ENCODE measurements around the gene HSD17B2. TPM values are rescaled to one million over a fixed set of nuclear protein-coding genes. Genes with fewer than 3 reads are reported as not detected.
A peak's percentile ranks its signal among the peaks of the same experiment; 100 is the strongest.

HSD17B2 gene
- total and polyA plus RNA-seq, 2 of the 4 experiments (the other 2 are of a cell fraction), result 0.12 to 0.18 TPM

DNA sequence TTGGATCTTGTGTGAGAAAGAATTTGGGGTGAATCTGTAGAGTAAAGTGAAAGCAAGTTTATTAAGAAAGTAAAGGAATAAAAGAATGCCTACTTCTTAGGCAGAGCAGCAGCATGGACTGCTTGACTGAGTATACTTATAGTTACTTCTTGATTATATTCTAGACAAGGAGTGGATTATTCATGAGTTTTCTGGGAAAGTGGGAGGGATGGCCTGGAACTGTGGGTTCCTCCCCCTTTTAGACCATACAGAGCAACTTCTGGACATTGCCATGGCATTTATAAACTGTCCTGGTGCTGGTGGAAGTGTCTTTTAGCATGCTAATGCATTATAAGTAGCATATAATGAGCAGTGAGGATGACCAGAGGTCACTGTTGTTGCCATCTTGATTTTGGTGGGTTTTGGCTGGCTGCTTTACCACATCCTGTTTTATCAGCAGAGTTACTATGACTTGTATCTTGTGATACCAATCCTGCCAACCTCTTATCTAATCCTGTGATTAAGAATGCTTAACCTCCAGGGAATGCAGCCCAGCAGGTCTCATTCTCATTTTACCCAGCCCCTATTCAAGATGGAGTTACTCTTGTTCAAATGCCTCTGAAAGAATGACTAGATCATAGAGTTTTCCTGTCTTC, 58.7 kb downstream of the HSD17B2 start:
- dilution Hi-C loops (cut with HindIII; ENCODE audit: low sequenced_read_pairs, unreplicated experiment) (no loop called here), in situ Hi-C loops (cut with MboI; ENCODE audit: low sequenced_read_pairs) (no loop called here), intact Hi-C loops (cut with micrococcal nuclease) (no loop called here)
- H2AK5ac ChIP-seq (ENCODE audit: low read depth, low read length), result no peak overlapping the region
- no peak overlapping the region for H2AFZ ChIP-seq (replicated peaks; ENCODE audit: low read length, poor library complexity)
- POLR2A ChIA-PET (ENCODE audit: unreplicated experiment), result no interaction called here
- TF ChIP-seq MAFK (IDR thresholded peaks at IDR 0.05; ENCODE audit: low read depth, low read length) (no peak), MAZ (IDR thresholded peaks at IDR 0.05; ENCODE audit: borderline replicate concordance, low read depth, low read length) (no peak), RAD21 (IDR thresholded peaks at IDR 0.05; ENCODE audit: low read length) (no peak), CEBPB (IDR thresholded peaks at IDR 0.05; ENCODE audit: low read depth, low read length) (no peak), NFE2L2 (IDR thresholded peaks at IDR 0.05; ENCODE audit: low read depth, low read length) (no peak), POLR2A (IDR thresholded peaks at IDR 0.05; ENCODE audit: low read depth, low read length) (no peak), FOS (IDR thresholded peaks at IDR 0.05; ENCODE audit: low read depth, low read length) (no peak), RCOR1 (IDR thresholded peaks at IDR 0.05; ENCODE audit: insufficient replicate concordance, low read length) (no peak), CHD1 (IDR thresholded peaks at IDR 0.05; ENCODE audit: low read depth, low read length) (no peak), MXI1 (IDR thresholded peaks at IDR 0.05; ENCODE audit: borderline replicate concordance, low read depth, low read length) (no peak)
- TF ChIP-seq, protein P1, sequence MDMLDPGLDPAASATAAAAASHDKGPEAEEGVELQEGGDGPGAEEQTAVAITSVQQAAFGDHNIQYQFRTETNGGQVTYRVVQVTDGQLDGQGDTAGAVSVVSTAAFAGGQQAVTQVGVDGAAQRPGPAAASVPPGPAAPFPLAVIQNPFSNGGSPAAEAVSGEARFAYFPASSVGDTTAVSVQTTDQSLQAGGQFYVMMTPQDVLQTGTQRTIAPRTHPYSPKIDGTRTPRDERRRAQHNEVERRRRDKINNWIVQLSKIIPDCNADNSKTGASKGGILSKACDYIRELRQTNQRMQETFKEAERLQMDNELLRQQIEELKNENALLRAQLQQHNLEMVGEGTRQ (IDR thresholded peaks at IDR 0.05; ENCODE audit: low read depth, low read length), result no peak
- TF ChIP-seq, protein P2, sequence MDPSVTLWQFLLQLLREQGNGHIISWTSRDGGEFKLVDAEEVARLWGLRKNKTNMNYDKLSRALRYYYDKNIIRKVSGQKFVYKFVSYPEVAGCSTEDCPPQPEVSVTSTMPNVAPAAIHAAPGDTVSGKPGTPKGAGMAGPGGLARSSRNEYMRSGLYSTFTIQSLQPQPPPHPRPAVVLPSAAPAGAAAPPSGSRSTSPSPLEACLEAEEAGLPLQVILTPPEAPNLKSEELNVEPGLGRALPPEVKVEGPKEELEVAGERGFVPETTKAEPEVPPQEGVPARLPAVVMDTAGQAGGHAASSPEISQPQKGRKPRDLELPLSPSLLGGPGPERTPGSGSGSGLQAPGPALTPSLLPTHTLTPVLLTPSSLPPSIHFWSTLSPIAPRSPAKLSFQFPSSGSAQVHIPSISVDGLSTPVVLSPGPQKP (IDR thresholded peaks at IDR 0.05; ENCODE audit: borderline replicate concordance, low read depth, low read length), result no peak
- TF ChIP-seq, protein P3, sequence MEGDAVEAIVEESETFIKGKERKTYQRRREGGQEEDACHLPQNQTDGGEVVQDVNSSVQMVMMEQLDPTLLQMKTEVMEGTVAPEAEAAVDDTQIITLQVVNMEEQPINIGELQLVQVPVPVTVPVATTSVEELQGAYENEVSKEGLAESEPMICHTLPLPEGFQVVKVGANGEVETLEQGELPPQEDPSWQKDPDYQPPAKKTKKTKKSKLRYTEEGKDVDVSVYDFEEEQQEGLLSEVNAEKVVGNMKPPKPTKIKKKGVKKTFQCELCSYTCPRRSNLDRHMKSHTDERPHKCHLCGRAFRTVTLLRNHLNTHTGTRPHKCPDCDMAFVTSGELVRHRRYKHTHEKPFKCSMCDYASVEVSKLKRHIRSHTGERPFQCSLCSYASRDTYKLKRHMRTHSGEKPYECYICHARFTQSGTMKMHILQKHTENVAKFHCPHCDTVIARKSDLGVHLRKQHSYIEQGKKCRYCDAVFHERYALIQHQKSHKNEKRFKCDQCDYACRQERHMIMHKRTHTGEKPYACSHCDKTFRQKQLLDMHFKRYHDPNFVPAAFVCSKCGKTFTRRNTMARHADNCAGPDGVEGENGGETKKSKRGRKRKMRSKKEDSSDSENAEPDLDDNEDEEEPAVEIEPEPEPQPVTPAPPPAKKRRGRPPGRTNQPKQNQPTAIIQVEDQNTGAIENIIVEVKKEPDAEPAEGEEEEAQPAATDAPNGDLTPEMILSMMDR (conservative IDR thresholded peaks at IDR 0.05; ENCODE audit: low read depth, low read length), result no peak
- H3K56ac ChIP-seq (ENCODE audit: extremely low read depth, insufficient read depth, low read length), result no peak overlapping the region
- H3K9me1 ChIP-seq (ENCODE audit: insufficient read depth, low read length), result peaks cover 6% of the 10 kb centered on the region; the same call in 1 of the 2 replicates
- BruUV-seq (replicated peaks), result no TSS peak
- no peak for DNase-seq
- peaks cover 16% of the 10 kb centered on the region for H3K4me1 ChIP-seq (ENCODE audit: control insufficient read depth, insufficient read depth, low read length)
- no peaks in the 10 kb centered on the region for H3K9me3 ChIP-seq (ENCODE audit: control insufficient read depth, insufficient read depth, low read length)
- no peak overlapping the region for H2BK15ac ChIP-seq (ENCODE audit: low read depth, low read length)
- H2BK20ac ChIP-seq (ENCODE audit: low read depth, low read length), result no peak overlapping the region; the same call in 1 of the 2 replicates
- no peak overlapping the region for H3K4me3 ChIP-seq (ENCODE audit: insufficient read depth, low read depth, low read length)
- H3K27me3 ChIP-seq (ENCODE audit: control insufficient read depth, insufficient read depth, low read length), result no peaks in the 10 kb centered on the region; the same call in 1 of the 2 replicates
- H4K91ac ChIP-seq (ENCODE audit: insufficient read depth, low read depth, low read length), result no peak overlapping the region
- peak overlapping the region; percentile 84; the same call in 1 of the 2 replicates for H3K18ac ChIP-seq (ENCODE audit: low read depth, low read length)
- ATAC-seq (ENCODE audit: low read depth), result no peak
- H3K4ac ChIP-seq (ENCODE audit: low read depth, low read length), result no peak overlapping the region
- no peak overlapping the region for H2AK9ac ChIP-seq (replicated peaks; ENCODE audit: low read depth, low read length, poor library complexity)
- H4K8ac ChIP-seq (ENCODE audit: low read depth in 2 of 2, low read length in 2 of 2), result no peak overlapping the region
- peaks cover 4% of the 10 kb centered on the region; the same call in 1 of the 2 replicates for H3K36me3 ChIP-seq (ENCODE audit: control insufficient read depth, insufficient read depth, low read length)
- peak overlapping the region; percentile 16; the same call in 1 of the 2 replicates for H2BK120ac ChIP-seq (ENCODE audit: low read depth, low read length)
- no peak overlapping the region for H3K9ac ChIP-seq (ENCODE audit: low read depth, low read length)
- CTCF ChIA-PET, result no interaction called here
- H3K14ac ChIP-seq (replicated peaks; ENCODE audit: low read depth, low read length), result no peak overlapping the region
- no peaks in the 10 kb centered on the region for H3K79me1 ChIP-seq (ENCODE audit: low read depth in 1 of 2, low read length in 2 of 2)
- H3K4me2 ChIP-seq (ENCODE audit: low read depth, low read length), result no peak overlapping the region; the same call in 1 of the 2 replicates
- no peak overlapping the region for H3K27ac ChIP-seq (ENCODE audit: insufficient read depth, low read length)
- H2BK5ac ChIP-seq (ENCODE audit: low read depth, low read length, poor library complexity, severe bottlenecking), result no peak overlapping the region
- no peak overlapping the region for H4K5ac ChIP-seq (ENCODE audit: low read depth, low read length)
- no peaks in the 10 kb centered on the region; the same call in 1 of the 2 replicates for H4K20me1 ChIP-seq (ENCODE audit: insufficient read depth, low read length)
- H3K23ac ChIP-seq (ENCODE audit: low read depth, low read length), result no peak overlapping the region

Data from IMR-90 (cell line).